ENCODE data around the gene ATXN7L3B. TPM values are rescaled to one million over a fixed set of nuclear protein-coding genes. Genes with fewer than 3 reads are reported as not detected.

ATXN7L3B gene
- total RNA-seq, 1 experiment from 2014 or later: 18.0 TPM

GRCh38 chr12:74535536-74535935 lies 2.1 kb upstream of the ATXN7L3B start:
- no TSS peak for BruUV-seq (replicated peaks)
- in situ Hi-C loops (cut with HindIII; ENCODE audit: low pct_unique_long_range_greater_than_20kb, low sequenced_read_pairs) (no loop called here), intact Hi-C loops (cut with micrococcal nuclease; ENCODE audit: unreplicated experiment) (loop anchor here (5.0 kb wide), 1 partner anchor 118 kb away; no protein-coding TSS in a partner anchor)
- Histone ChIP-seq H3K9me3 (ENCODE audit: control insufficient read depth, insufficient read depth, low read depth, low read length) (no peaks in the 10 kb centered on the region), H3K36me3 (ENCODE audit: control insufficient read depth, insufficient read depth, low read length) (no peaks in the 10 kb centered on the region; the same call in none of the 2 replicates), H3K27ac (ENCODE audit: low read length) (no peak overlapping the region), H3K4me3 (ENCODE audit: low read depth in 2 of 2, low read length in 2 of 2) (no peak overlapping the region), H3K27me3 (ENCODE audit: control insufficient read depth, insufficient read depth, low read length) (no peaks in the 10 kb centered on the region; the same call in 1 of the 2 replicates), H3K4me1 (ENCODE audit: control insufficient read depth, insufficient read depth, low read length) (peaks cover 20% of the 10 kb centered on the region)
- ATAC-seq (no peak), DNase-seq (ENCODE audit: low read depth, low spot score) (no peak)
- ChIA-PET CTCF (no interaction called here), POLR2A (no interaction called here)
- no peak for TF ChIP-seq SIN3A (IDR thresholded peaks at IDR 0.05; ENCODE audit: borderline replicate concordance, insufficient read depth, low read depth, low read length)
- no peak for TF ChIP-seq CTCF (IDR thresholded peaks at IDR 0.05)
- TF ChIP-seq POLR2AphosphoS5 (IDR thresholded peaks at IDR 0.05; ENCODE audit: low read depth, low read length): no peak
- TF ChIP-seq TCF7L2 (IDR thresholded peaks at IDR 0.05; ENCODE audit: low read depth, low read length): no peak
- no peak for TF ChIP-seq REST (IDR thresholded peaks at IDR 0.05; ENCODE audit: insufficient read depth in 1 of 2, low read depth in 2 of 2, low read length in 1 of 2)

GRCh38 chr12:74537126-74537706 lies 419 bp upstream of the ATXN7L3B start:
- ATAC-seq: peak; percentile 72
- intact Hi-C loops (cut with micrococcal nuclease; ENCODE audit: unreplicated experiment): loop anchor here (5.0 kb wide), 1 partner anchor 120 kb away; no protein-coding TSS in a partner anchor
- in situ Hi-C loops (cut with HindIII; ENCODE audit: low pct_unique_long_range_greater_than_20kb, low sequenced_read_pairs): no loop called here

More at GRCh38 chr12:74537126-74537706, 419 bp upstream of the ATXN7L3B start:
- Histone ChIP-seq H3K4me3 (ENCODE audit: low read depth in 2 of 2, low read length in 2 of 2) (peak overlapping the region; percentile 82 to 99), H3K27ac (ENCODE audit: low read length) (peak overlapping the region; percentile 86), H3K9me3 (ENCODE audit: control insufficient read depth, insufficient read depth, low read depth, low read length) (no peaks in the 10 kb centered on the region), H3K36me3 (ENCODE audit: control insufficient read depth, insufficient read depth, low read length) (peaks cover 5% of the 10 kb centered on the region), H3K4me1 (ENCODE audit: control insufficient read depth, insufficient read depth, low read length) (peaks cover 21% of the 10 kb centered on the region), H3K27me3 (ENCODE audit: control insufficient read depth, insufficient read depth, low read length) (no peaks in the 10 kb centered on the region; the same call in 1 of the 2 replicates)
- no TSS peak for BruUV-seq (replicated peaks)
- TF ChIP-seq CTCF (IDR thresholded peaks at IDR 0.05) (peak; percentile 75; the same call in 1 of the 2 replicates), TCF7L2 (IDR thresholded peaks at IDR 0.05; ENCODE audit: low read depth, low read length) (no peak)
- DNase-seq (ENCODE audit: low read depth, low spot score): peak; percentile 64
- POLR2A ChIA-PET: no interaction called here
- CTCF ChIA-PET: no interaction called here
